H9 (cell line): Measurements from ENCODE around the gene DAP3. TPM values are rescaled to one million over a fixed set of nuclear protein-coding genes. Genes with fewer than 3 reads are reported as not detected.
"Not testable (repeated sequence)": the region's sequence is repeated elsewhere in the genome, so short reads cannot be mapped to it uniquely, and the experiment has no call there.

ENCODE experiments used
- DNase-seq: peaks from one replicate; pipeline ENCODE4 v3.0.0-alpha.2; 2017
- H2AFZ ChIP-seq: one replicate; pipeline ENCODE4 v1.6.1; 2013; ENCODE audit warnings: mild to moderate bottlenecking, low read length, control low read depth, moderate library complexity
- H2AK5ac ChIP-seq: 2 replicates; pipeline ENCODE4 v1.6.1; 2013; ENCODE audit warnings: low read length, control low read depth, mixed read lengths; ENCODE audit not compliant: insufficient read length
- H2BK120ac ChIP-seq: one replicate; pipeline ENCODE4 v1.6.1; 2013; ENCODE audit warnings: low read depth, mild to moderate bottlenecking, low read length, control low read depth, inconsistent platforms; ENCODE audit not compliant: poor library complexity, severe bottlenecking
- H2BK12ac ChIP-seq: 2 replicates; pipeline ENCODE4 v1.6.1; 2013; ENCODE audit warnings: low read length, control low read depth, mixed read lengths, low read depth; ENCODE audit not compliant: insufficient read length
- H2BK15ac ChIP-seq: 2 replicates; pipeline ENCODE4 v1.6.1; 2013; ENCODE audit warnings: low read depth, low read length, control low read depth
- H2BK20ac ChIP-seq: one replicate; pipeline ENCODE4 v1.6.1; 2013; ENCODE audit warnings: low read depth, mild to moderate bottlenecking, low read length, control low read depth, inconsistent platforms; ENCODE audit not compliant: poor library complexity, severe bottlenecking
- H2BK5ac ChIP-seq: 2 replicates; pipeline ENCODE4 v1.6.1; 2013; ENCODE audit warnings: low read length, control low read depth, mixed read lengths; ENCODE audit not compliant: insufficient read length
- H3K14ac ChIP-seq: 2 replicates; pipeline ENCODE4 v1.6.1; 2013; ENCODE audit warnings: low read length, control low read depth; ENCODE audit not compliant: insufficient read depth
- H3K18ac ChIP-seq: 2 replicates; pipeline ENCODE4 v1.6.1; 2013; ENCODE audit warnings: low read depth, mild to moderate bottlenecking, mixed read lengths, low read length, control low read depth; ENCODE audit not compliant: insufficient read length
- H3K23ac ChIP-seq: 2 replicates; pipeline ENCODE4 v1.6.1; 2013; ENCODE audit warnings: low read length, control low read depth, mixed read lengths, low read depth; ENCODE audit not compliant: insufficient read length
- H3K23me2 ChIP-seq: 2 replicates; pipeline ENCODE4 v1.6.1; 2013; ENCODE audit warnings: low read depth, mild to moderate bottlenecking, mixed read lengths, low read length, control low read depth; ENCODE audit not compliant: insufficient read length, poor library complexity, severe bottlenecking
- H3K27ac ChIP-seq: 2 replicates; pipeline ENCODE4 v1.5.1; 2013; ENCODE audit warnings: low read length, control low read depth, mixed read lengths, low read depth; ENCODE audit not compliant: insufficient read length
- H3K27me3 ChIP-seq: 2 replicates; pipeline ENCODE4 v1.6.1; 2013; ENCODE audit warnings: low read length, control low read depth, inconsistent platforms; ENCODE audit not compliant: insufficient read depth
- H3K4ac ChIP-seq: 2 replicates; pipeline ENCODE4 v1.6.1; 2013; ENCODE audit warnings: low read depth, mild to moderate bottlenecking, control low read depth, inconsistent platforms, low read length, moderate library complexity
- H3K4me1 ChIP-seq: 2 replicates; pipeline ENCODE4 v1.6.1; 2013; ENCODE audit warnings: low read length, control low read depth, inconsistent platforms; ENCODE audit not compliant: insufficient read depth
- H3K4me2 ChIP-seq: 2 replicates; pipeline ENCODE4 v1.6.1; 2013; ENCODE audit warnings: low read length, control low read depth, mixed read lengths; ENCODE audit not compliant: insufficient read length, insufficient read depth
- H3K56ac ChIP-seq: 2 replicates; pipeline ENCODE4 v1.6.1; 2013; ENCODE audit warnings: low read depth, mild to moderate bottlenecking, mixed read lengths, low read length, control low read depth; ENCODE audit not compliant: insufficient read length
- H3K79me1 ChIP-seq: 2 replicates; pipeline ENCODE4 v1.6.1; 2013; ENCODE audit warnings: low read depth, mild to moderate bottlenecking, moderate library complexity, low read length, control low read depth, inconsistent platforms; ENCODE audit not compliant: insufficient read depth, poor library complexity, severe bottlenecking
- H3K79me2 ChIP-seq: 2 replicates; pipeline ENCODE4 v1.6.1; 2013; ENCODE audit warnings: low read length, control low read depth, inconsistent platforms; ENCODE audit not compliant: insufficient read depth
- H3K9ac ChIP-seq: 2 replicates; pipeline ENCODE4 v1.6.1; 2013; ENCODE audit warnings: low read length, control low read depth, mixed read lengths; ENCODE audit not compliant: insufficient read length; ENCODE audit errors: extremely low read depth
- H3K9me3 ChIP-seq: one replicate; pipeline ENCODE4 v1.6.1; 2013; ENCODE audit warnings: low read depth, low read length, inconsistent platforms; ENCODE audit not compliant: control insufficient read depth
- H3T11ph ChIP-seq: one replicate; pipeline ENCODE4 v1.6.1; 2013; ENCODE audit warnings: mild to moderate bottlenecking, low read length, control low read depth, inconsistent platforms
- H4K20me1 ChIP-seq: one replicate; pipeline ENCODE4 v1.6.1; 2013; ENCODE audit not compliant: control insufficient read depth, insufficient read length, insufficient read depth
- H4K5ac ChIP-seq: 2 replicates; pipeline ENCODE4 v1.6.1; 2013; ENCODE audit warnings: low read depth, mild to moderate bottlenecking, mixed read lengths, low read length, control low read depth; ENCODE audit not compliant: insufficient read length
- H4K8ac ChIP-seq: replicated peaks from 2 replicates; pipeline ENCODE4 v1.6.1; 2013; ENCODE audit warnings: low read length, control low read depth, mixed read lengths, low read depth; ENCODE audit not compliant: insufficient read length
- H4K91ac ChIP-seq: 2 replicates; pipeline ENCODE4 v1.6.1; 2013; ENCODE audit warnings: low read depth, mild to moderate bottlenecking, moderate library complexity, mixed read lengths, low read length, control low read depth; ENCODE audit not compliant: insufficient read length
- H3K27ac Mint-ChIP-seq, 3 experiments: 2 replicates in 2 of 3; 3 replicates in 1 of 3; pipeline ENCODE4 v1.8.0; 2020 to 2021; ENCODE audit warnings: mixed read lengths in 3 of 3, mild to moderate bottlenecking in 1 of 3, moderate library complexity in 1 of 3
- H3K27me3 Mint-ChIP-seq: 2 replicates; pipeline ENCODE4 v1.8.0; 2021; ENCODE audit warnings: low read depth, mild to moderate bottlenecking, moderate library complexity, mixed read lengths
- H3K36me3 Mint-ChIP-seq, 3 experiments: 2 replicates in 2 of 3; 3 replicates in 1 of 3; pipeline ENCODE4 v1.8.0; 2020 to 2021; ENCODE audit warnings: low read depth in 3 of 3, mixed read lengths in 3 of 3; ENCODE audit not compliant: insufficient read depth in 1 of 3
- H3K4me1 Mint-ChIP-seq, 2 experiments: 2 replicates each; pipeline ENCODE4 v1.8.0; 2020; ENCODE audit warnings: mixed read lengths in 2 of 2
- H3K4me3 Mint-ChIP-seq, 2 experiments: 2 replicates in 1 of 2; 3 replicates in 1 of 2; pipeline ENCODE4 v1.8.0; 2020 to 2021; ENCODE audit warnings: mild to moderate bottlenecking in 2 of 2, mixed read lengths in 2 of 2, moderate library complexity in 1 of 2
- H3K9me3 Mint-ChIP-seq, 2 experiments: 2 replicates in 1 of 2; 3 replicates in 1 of 2; pipeline ENCODE4 v1.8.0; 2020; ENCODE audit warnings: mild to moderate bottlenecking in 2 of 2, mixed read lengths in 2 of 2, moderate library complexity in 1 of 2
- WGBS: extraction: QIAGEN DNeasy Blood & Tissue Kit; methylation state at CpG from one replicate; pipeline ENCODE4 v1.1.7; 2013; ENCODE audit warnings: missing lambda C conversion rate, low lambda C conversion rate, mixed read lengths; ENCODE audit not compliant: insufficient read length; ENCODE audit errors: extremely low coverage; 5-methylcytosine and 5-hydroxymethylcytosine counted together
- total RNA-seq: library from RNA; stranded (reverse); gene quantifications from 2 replicates; pipeline ENCODE4 v1.2.1, GENCODE V29; 2021

Gene DAP3
- total RNA-seq, 1 experiment from 2014 or later, result 114 TPM

- not testable (repeated sequence) for H2BK15ac ChIP-seq, H4K20me1 ChIP-seq, H3K4me3 Mint-ChIP-seq, H2AFZ ChIP-seq, H3K14ac ChIP-seq, H4K91ac ChIP-seq, H4K8ac ChIP-seq, H3K23me2 ChIP-seq, H3K18ac ChIP-seq, H3K23ac ChIP-seq, H3K9me3 ChIP-seq, H3K27ac ChIP-seq, H2BK5ac ChIP-seq, H3K79me2 ChIP-seq, H2BK20ac ChIP-seq, H3T11ph ChIP-seq, H3K4me2 ChIP-seq, H2BK12ac ChIP-seq, H3K79me1 ChIP-seq, H3K9ac ChIP-seq, H4K5ac ChIP-seq, H3K27me3 Mint-ChIP-seq, H2BK120ac ChIP-seq, H3K56ac ChIP-seq, H3K4me1 ChIP-seq, H3K27ac Mint-ChIP-seq, H3K9me3 Mint-ChIP-seq, H3K27me3 ChIP-seq, H2AK5ac ChIP-seq, DNase-seq, H3K4ac ChIP-seq
- peaks cover 6 to 13% of the 10 kb centered on the region in 2 experiments; a peak in 3 of 4 replicates for H3K4me1 Mint-ChIP-seq
- no CpG with 5 or more reads among the region's 7 CpGs for WGBS
- peaks cover 38 to 88% (median 73%) of the 10 kb centered on the region in 3 experiments; a peak in 6 of 7 replicates for H3K36me3 Mint-ChIP-seq
Measured at GRCh38 chr1:155763989-155764388, 75.1 kb downstream of the DAP3 start.

GRCh38 chr1:155767399-155767989 lies 78.6 kb downstream of the DAP3 start:
- not testable (repeated sequence) for H3K27me3 Mint-ChIP-seq, H2BK12ac ChIP-seq, H3K4me1 Mint-ChIP-seq, H4K8ac ChIP-seq, H3K9ac ChIP-seq, H3K9me3 Mint-ChIP-seq, H2BK15ac ChIP-seq, H3K79me2 ChIP-seq, H3K23me2 ChIP-seq, H3T11ph ChIP-seq, H2BK20ac ChIP-seq, H4K91ac ChIP-seq, H4K5ac ChIP-seq, H4K20me1 ChIP-seq, H3K27ac ChIP-seq, H3K4me1 ChIP-seq, H3K4me2 ChIP-seq, H3K56ac ChIP-seq, H3K79me1 ChIP-seq, H3K27me3 ChIP-seq, H2AFZ ChIP-seq, H2BK120ac ChIP-seq, H3K14ac ChIP-seq, H3K23ac ChIP-seq, H3K18ac ChIP-seq, H3K4me3 Mint-ChIP-seq, H2AK5ac ChIP-seq, DNase-seq, H3K4ac ChIP-seq, H2BK5ac ChIP-seq, H3K9me3 ChIP-seq
- no CpG with 5 or more reads among the region's 5 CpGs for WGBS
- Mint-ChIP-seq H3K27ac (peak overlapping the region in 1 of 3 experiments; percentile 37; a peak in 1 of 7 replicates), H3K36me3 (peaks cover 42 to 87% (median 74%) of the 10 kb centered on the region in 3 experiments; a peak in 6 of 7 replicates)
